GM12891 (cell line): ENCODE results near the gene RASIP1.
A peak's percentile ranks its signal among the peaks of the same experiment; 100 is the strongest.

Source experiments
- DNase-seq: peaks from one replicate; pipeline ENCODE4 v3.0.0; 2011; ENCODE audit warnings: low spot score; ENCODE audit not compliant: insufficient read length
- FAIRE-seq: peaks from 2 replicates; lab custom pipeline; 2011; peaks lifted over from hg19 to GRCh38; lab: Jason Lieb, UNC
- PAX5 ChIP-seq: IDR thresholded peaks from 2 replicates; pipeline ENCODE4 v1.6.1; 2011; ENCODE audit warnings: low read length, moderate library complexity, mild to moderate bottlenecking; ENCODE audit not compliant: insufficient read depth, severe bottlenecking
- POLR2A ChIP-seq: IDR thresholded peaks from 2 replicates; pipeline ENCODE4 v1.6.1; 2011; ENCODE audit warnings: low read depth, low read length, control low read depth
- POLR2AphosphoS5 ChIP-seq: IDR thresholded peaks from 2 replicates; pipeline ENCODE4 v1.6.1; 2011; ENCODE audit warnings: low read depth, low read length, control low read depth
- POU2F2 ChIP-seq: IDR thresholded peaks from 2 replicates; pipeline ENCODE4 v1.6.1; 2011; ENCODE audit warnings: low read depth, mild to moderate bottlenecking, control low read depth, low read length, moderate library complexity
- SPI1 ChIP-seq: IDR thresholded peaks from 2 replicates; pipeline ENCODE4 v1.6.1; 2011; ENCODE audit warnings: low read depth, low read length, control low read depth
- TAF1 ChIP-seq: IDR thresholded peaks from 2 replicates; pipeline ENCODE4 v1.6.1; 2011; ENCODE audit warnings: low read depth, low read length, control low read depth

RASIP1 gene

DNA sequence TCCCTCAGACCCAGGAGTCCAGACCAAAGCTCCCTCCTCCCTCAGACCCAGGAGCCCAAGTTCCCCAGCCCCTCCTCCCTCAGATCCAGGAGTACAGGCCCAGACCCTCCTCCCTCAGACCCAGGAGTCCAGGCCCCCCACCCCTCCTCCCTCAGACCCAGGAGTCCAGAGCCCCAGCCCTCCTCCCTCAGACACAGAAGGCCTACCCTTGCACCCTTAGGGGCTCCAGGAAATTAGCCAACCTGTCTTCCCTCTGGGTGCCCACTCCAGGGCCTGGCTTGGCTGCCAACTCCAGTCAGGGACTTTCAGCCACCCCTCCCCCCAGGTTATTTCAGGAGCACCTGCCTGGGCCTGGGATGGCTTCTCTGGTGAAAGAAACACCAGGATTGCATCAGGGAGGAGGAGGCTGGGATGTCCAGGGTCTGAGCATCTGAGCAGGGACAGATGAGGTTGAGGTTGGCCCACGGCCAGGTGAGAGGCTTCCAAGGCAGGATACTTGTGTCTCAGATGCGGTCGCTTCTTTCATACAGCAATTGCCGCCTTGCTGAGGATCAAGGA, 14.8 kb upstream of the RASIP1 start, which contains the start of gene FGF21:
FGF21 (plus strand) TSS at position 441 of the 558 bp plus-strand sequence. CDS start 713 bp downstream, outside the sequence.
- no peak for FAIRE-seq
- no peak for DNase-seq
- no peak for TF ChIP-seq TAF1
- TF ChIP-seq SPI1: no peak
- no peak for TF ChIP-seq POLR2A
- TF ChIP-seq PAX5: no peak
- no peak for TF ChIP-seq POU2F2
- no peak for TF ChIP-seq POLR2AphosphoS5

DNA sequence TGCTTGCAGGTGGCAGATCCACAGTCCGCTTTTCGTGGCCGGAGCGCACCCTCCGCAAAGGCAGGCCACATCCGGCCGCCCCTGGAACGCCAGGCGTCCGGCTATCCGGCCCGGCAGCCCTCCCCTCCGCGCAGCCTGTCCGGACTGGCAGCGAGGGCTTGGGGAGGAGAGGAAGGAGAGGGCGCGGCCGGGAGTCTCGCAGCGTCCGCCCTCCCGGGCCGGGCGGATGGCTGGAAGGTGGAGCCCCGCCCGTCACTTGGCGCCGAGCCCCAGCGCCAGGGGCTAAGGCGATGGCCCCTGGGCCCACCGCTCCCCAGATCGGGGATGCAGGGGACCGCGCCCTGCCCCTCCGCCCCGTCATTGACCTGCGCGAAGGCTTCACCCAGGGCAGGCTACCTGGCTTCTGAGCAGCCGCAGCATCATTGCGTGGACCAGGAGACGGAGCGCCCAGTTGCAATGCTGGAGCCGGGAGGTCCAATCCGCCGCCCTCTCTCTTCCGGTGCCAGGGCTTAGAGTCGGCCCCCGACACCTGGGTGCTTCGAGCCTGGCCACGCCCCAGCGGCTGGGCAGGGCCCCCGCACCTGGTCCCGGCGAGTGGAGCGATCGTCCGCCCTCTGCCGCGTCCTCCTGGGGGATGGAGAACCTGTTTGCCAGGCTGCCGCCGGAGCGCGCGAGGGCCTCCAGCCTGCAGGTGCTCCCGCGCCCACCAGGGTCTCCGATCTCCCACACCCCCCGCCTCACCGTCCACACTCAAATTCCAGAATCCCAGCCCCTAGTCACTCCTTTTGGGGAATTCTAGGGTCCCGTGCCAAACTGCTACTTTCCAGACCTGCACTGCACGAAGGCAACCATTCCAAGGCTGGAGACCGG, 12.3 kb upstream of the RASIP1 start, which contains the start of gene FUT1:
FUT1 (minus strand) TSS at position 146 of the 870 bp plus-strand sequence. CDS start 1,360 bp downstream, outside the sequence.
- TF ChIP-seq POLR2A: no peak
- TF ChIP-seq TAF1: no peak
- DNase-seq (no peak), FAIRE-seq (no peak)

DNA sequence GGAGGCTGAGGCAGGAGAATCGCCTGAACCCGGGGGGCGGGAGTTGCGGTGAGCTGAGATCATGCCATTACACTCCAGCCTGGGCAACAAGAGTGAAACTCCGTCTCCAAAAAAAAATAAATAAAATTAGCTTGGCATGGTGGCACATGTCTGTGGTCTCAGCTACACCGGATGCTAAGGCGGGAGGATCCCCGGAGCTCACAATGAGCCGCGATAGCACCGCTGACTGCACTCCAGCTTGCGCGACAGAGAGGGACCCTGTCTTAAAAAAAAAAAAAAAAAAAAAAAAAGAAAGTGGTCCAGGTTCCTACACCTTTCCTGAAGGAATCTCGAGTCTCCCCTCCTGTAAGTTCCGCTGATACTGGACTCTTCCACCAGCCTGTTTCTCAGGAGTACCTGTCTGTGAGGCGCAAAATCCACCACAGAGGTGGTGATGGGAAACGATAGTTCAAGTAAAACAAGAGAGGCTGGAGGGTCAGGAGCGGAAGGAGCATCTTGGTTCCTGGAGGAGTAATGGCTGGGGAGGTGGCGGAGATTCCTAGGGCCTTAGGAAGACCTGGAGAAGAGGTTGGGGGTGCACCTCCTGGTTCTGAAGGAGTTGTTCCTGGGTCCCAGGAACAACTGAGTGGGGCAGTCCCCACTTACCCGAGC, 11.6 kb upstream of the RASIP1 start:
- TF ChIP-seq TAF1 (no peak), POLR2A (no peak), POU2F2 (no peak), POLR2AphosphoS5 (no peak), SPI1 (no peak), PAX5 (no peak)
- no peak for DNase-seq

DNA sequence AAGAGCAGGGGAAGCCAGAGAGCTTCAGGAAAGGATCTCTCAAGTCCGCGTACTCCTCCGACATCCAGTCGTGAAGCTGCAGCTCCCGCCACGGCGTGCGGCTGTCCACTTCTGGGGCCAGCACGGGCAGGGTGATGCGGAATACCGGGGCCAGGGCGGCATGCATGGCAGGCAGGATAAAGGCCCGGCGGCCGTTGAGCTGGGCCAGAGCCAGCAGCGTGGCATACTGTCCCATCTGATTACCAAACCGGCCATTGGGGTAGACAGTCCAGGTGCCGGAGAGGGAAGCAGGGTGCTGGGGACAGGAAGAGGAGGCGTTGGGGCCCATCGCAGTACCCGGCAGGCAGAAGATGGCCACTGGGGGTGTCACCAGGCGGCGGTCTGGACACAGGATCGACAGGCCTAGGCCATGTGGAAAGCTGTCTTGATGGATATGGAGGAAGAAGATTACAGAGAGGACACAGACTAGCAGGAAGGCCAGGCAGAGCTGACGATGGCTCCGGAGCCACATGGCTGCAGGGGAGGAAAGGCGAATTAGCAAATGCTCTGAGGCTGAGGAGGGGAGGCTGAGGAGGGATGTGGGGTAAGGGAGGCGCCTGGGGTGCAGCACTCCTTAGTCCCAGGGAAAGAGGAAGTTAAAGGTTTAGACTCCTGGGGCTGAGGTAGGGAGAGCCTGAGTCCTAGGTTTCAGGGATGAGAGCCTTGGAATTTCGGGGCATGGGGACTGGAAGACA, 10.5 kb upstream of the RASIP1 start:
- no peak for TF ChIP-seq POU2F2
- TF ChIP-seq PAX5: no peak
- TF ChIP-seq POLR2AphosphoS5: no peak
- TF ChIP-seq TAF1: no peak
- TF ChIP-seq SPI1: no peak
- no peak for TF ChIP-seq POLR2A
- no peak for DNase-seq
- FAIRE-seq: no peak

More for the DNA sequence above, 11.6 kb upstream of the RASIP1 start:
- FAIRE-seq: no peak

GRCh38 chr19:48750351-48750750, 9.9 kb upstream of the RASIP1 start:
- no peak for FAIRE-seq
- TF ChIP-seq POLR2A: no peak
- TF ChIP-seq PAX5: no peak
- TF ChIP-seq POU2F2: no peak
- TF ChIP-seq POLR2AphosphoS5: no peak
- TF ChIP-seq TAF1: no peak
- no peak for TF ChIP-seq SPI1
- no peak for DNase-seq

DNA sequence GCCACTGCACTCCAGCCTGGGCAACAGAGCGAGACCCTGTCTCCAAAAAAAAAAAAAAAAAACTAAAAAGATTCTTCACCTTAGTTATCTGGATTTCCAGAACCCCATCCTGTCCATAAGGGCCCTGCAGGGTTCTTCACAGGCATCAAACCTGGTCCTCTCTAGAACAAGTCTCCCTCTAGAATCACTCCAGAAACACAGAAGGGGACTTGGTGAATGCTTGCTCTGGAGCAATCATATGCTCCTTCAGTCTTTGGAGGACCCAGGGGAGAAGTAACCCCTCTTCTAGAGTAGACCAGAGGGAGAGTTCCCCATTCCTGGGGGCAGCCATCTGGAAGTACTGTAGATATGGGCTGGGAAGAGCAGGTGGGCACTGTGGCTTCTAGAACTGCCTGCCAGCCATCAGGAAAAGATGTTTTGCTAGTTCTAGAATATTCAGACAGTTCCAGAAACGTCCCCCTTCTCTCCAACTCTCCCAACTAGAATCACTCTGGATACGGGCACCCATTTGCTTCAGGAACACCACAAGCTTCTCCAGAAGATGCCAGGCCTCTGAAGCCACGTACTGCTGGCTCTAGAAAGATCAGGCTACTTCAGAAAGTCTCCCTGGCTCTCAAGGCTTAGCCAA, 9.3 kb upstream of the RASIP1 start:
- DNase-seq (no peak), FAIRE-seq (no peak)
- TF ChIP-seq POLR2AphosphoS5 (no peak), POLR2A (no peak), TAF1 (no peak), POU2F2 (no peak), SPI1 (no peak), PAX5 (no peak)

- FAIRE-seq (no peak), DNase-seq (no peak)
- TF ChIP-seq POLR2AphosphoS5: no peak
- TF ChIP-seq POLR2A: no peak
- no peak for TF ChIP-seq POU2F2
- TF ChIP-seq SPI1: no peak
- no peak for TF ChIP-seq TAF1
- no peak for TF ChIP-seq PAX5
Observed at GRCh38 chr19:48746738-48747575, 6.5 kb upstream of the RASIP1 start, which contains the start of gene IZUMO1. TSS of gene IZUMO1 (minus strand) at chr19:48746909. CDS start at chr19:48745859, 1,050 bp downstream.

GRCh38 chr19:48746110-48746509, 5.7 kb upstream of the RASIP1 start:
- DNase-seq: no peak
- TF ChIP-seq TAF1 (no peak), POLR2AphosphoS5 (no peak), POLR2A (no peak), POU2F2 (no peak), SPI1 (no peak), PAX5 (no peak)
- FAIRE-seq: no peak

- DNase-seq (peak; percentile 57), FAIRE-seq (no peak)
- TF ChIP-seq PAX5 (no peak), POLR2AphosphoS5 (no peak), SPI1 (no peak), TAF1 (no peak), POU2F2 (no peak), POLR2A (no peak)
Observed at GRCh38 chr19:48745208-48745995, 5.0 kb upstream of the RASIP1 start.
